LNCAP (cell line): ENCODE measurements around the gene SFSWAP.

ENCODE experiments used
- CTCF ChIP-seq: fragments of 450-650 bp; IDR thresholded peaks from 2 replicates; pipeline ENCODE4 v1.5.1; 2017; ENCODE audit warnings: mild to moderate bottlenecking

The SFSWAP gene

GRCh38 chr12:131745706-131746105 is 34.8 kb downstream of the SFSWAP start:
- no peak for TF ChIP-seq CTCF

- TF ChIP-seq CTCF = no peak
Observed at GRCh38 chr12:131747276-131748177, 36.6 kb downstream of the SFSWAP start.

GRCh38 chr12:131749618-131750315 is 38.9 kb downstream of the SFSWAP start:
- no peak for TF ChIP-seq CTCF

- TF ChIP-seq CTCF = no peak
Observed at GRCh38 chr12:131751335-131751734, 40.4 kb downstream of the SFSWAP start.

- TF ChIP-seq CTCF = no peak
Observed at GRCh38 chr12:131752451-131752850, 41.6 kb downstream of the SFSWAP start.

- no peak for TF ChIP-seq CTCF
Observed at GRCh38 chr12:131753005-131753404, 42.1 kb downstream of the SFSWAP start.

- no peak for TF ChIP-seq CTCF
Observed at GRCh38 chr12:131753757-131754156, 42.9 kb downstream of the SFSWAP start.
